Vagina (tissue), 2 donors: ENCODE data around the gene UBTD1.

ENCODE experiments used
- POLR2A ChIP-seq, 2 donors: fragments of 450-650 bp; IDR thresholded peaks; one replicate each; pipeline ENCODE4 v1.6.1; 2017; ENCODE audit warnings: antibody characterized with exemption in 2 of 2, mild to moderate bottlenecking in 2 of 2, moderate library complexity in 2 of 2
- POLR2AphosphoS5 ChIP-seq, 2 donors: sonication (generic); formaldehyde crosslinking; IDR thresholded peaks; one replicate each; pipeline ENCODE4 v1.9.0; 2017; ENCODE audit warnings: antibody characterized with exemption in 2 of 2, mild to moderate bottlenecking in 2 of 2, low read depth in 1 of 2; ENCODE audit not compliant: insufficient read depth in 1 of 2
- TF ChIP-seq, protein P1 (sequence below), 3 experiments: fragments of 450-650 bp in 2 of 3; fragments of 200-600 bp in 1 of 3; sonication (generic) in 1 of 3; IDR thresholded peaks; one replicate each; pipeline ENCODE4 v1.5.1; 2017 to 2019; ENCODE audit warnings: antibody characterized with exemption in 3 of 3, mild to moderate bottlenecking in 2 of 3, moderate library complexity in 2 of 3

DNA sequence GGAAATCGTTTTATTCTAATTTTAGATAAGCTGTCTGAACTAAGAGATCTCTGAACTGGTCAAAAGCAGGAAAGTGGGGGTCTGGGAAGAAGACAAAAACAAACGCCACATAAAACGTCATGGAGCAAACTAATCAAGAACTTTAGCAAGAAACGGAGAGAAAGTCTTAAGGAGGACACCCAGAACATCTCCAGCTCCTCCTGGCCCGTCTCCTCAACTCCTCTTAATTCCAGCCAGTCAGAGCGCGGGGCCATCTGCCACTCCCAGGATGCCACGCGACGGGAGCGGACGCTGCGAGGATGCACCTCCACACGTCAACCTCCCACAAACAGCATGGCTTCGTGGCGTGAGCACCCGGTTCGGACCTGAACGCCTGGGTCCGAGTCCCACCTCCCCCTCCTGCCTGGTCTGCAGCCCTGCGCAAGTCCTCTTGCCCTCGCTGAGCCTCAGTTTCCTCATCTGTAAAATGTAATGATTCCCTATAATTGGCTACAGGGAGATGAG is 1.1 kb upstream of the UBTD1 start:
- TF ChIP-seq, protein P1, sequence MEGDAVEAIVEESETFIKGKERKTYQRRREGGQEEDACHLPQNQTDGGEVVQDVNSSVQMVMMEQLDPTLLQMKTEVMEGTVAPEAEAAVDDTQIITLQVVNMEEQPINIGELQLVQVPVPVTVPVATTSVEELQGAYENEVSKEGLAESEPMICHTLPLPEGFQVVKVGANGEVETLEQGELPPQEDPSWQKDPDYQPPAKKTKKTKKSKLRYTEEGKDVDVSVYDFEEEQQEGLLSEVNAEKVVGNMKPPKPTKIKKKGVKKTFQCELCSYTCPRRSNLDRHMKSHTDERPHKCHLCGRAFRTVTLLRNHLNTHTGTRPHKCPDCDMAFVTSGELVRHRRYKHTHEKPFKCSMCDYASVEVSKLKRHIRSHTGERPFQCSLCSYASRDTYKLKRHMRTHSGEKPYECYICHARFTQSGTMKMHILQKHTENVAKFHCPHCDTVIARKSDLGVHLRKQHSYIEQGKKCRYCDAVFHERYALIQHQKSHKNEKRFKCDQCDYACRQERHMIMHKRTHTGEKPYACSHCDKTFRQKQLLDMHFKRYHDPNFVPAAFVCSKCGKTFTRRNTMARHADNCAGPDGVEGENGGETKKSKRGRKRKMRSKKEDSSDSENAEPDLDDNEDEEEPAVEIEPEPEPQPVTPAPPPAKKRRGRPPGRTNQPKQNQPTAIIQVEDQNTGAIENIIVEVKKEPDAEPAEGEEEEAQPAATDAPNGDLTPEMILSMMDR (IDR thresholded peaks at IDR 0.05), result no peak
- TF ChIP-seq POLR2A (IDR thresholded peaks at IDR 0.05), result no peak
- no peak for TF ChIP-seq POLR2AphosphoS5 (IDR thresholded peaks at IDR 0.05; ENCODE audit: insufficient read depth in 1 of 2, low read depth in 1 of 2)
